Amniotic epithelial cell (primary cell): Measurements from ENCODE around the gene FAM174B.
A peak's percentile ranks its signal among the peaks of the same experiment; 100 is the strongest.
"Not testable (repeated sequence)": the region's sequence is repeated elsewhere in the genome, so short reads cannot be mapped to it uniquely, and the experiment has no call there.

Experiments used
- DNase-seq: peaks from one replicate; pipeline ENCODE4 v3.0.0-alpha.2; 2010; ENCODE audit warnings: low read depth

FAM174B gene

DNA sequence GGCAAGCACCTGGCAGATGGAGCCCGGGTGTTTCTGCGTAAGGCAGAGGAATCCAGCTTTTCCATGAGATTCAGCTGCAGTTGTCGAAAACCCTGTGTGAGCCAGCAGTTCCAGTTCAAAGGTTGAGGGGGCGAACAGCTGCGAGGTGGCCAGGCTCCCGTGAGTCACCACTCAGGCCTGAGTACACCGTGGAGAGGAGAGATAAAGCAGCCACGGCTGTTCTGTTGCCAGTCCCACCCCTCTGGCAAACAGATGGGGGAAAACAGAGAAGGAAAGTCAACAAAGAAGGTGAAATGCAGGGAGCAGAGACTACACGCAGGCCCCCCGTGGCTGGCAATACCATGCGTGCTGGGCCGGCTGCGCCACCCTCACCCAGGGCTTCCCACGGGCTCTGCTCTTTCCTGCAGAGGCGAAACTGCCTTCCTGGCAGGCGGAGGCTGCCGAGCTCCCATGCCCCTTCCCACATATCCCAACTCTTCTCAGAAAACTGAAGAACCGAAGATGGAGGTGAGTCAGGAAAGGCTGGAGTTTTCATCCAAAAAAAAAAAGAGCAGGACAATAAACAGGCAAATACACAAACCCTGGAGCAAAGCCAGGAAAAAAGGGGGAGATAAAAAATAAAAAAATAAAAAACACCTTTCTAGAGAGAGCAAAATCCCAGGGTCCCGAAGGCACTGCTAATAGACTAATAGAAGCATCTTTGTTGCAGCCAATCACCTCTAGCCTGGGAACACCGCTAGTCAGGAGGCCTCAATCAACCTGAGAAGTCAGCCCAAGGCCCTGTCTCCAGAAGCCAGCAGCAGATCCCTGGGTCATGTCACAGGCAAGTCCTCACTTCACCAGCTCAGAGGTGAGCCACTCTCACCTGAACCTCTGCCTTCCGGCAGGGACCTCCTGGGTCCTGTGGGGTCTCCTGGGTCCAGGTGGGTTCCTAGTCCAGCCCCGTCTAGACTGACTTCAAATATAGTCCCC, 37.7 kb downstream of the FAM174B start:
- peak; percentile 91 for DNase-seq

DNA sequence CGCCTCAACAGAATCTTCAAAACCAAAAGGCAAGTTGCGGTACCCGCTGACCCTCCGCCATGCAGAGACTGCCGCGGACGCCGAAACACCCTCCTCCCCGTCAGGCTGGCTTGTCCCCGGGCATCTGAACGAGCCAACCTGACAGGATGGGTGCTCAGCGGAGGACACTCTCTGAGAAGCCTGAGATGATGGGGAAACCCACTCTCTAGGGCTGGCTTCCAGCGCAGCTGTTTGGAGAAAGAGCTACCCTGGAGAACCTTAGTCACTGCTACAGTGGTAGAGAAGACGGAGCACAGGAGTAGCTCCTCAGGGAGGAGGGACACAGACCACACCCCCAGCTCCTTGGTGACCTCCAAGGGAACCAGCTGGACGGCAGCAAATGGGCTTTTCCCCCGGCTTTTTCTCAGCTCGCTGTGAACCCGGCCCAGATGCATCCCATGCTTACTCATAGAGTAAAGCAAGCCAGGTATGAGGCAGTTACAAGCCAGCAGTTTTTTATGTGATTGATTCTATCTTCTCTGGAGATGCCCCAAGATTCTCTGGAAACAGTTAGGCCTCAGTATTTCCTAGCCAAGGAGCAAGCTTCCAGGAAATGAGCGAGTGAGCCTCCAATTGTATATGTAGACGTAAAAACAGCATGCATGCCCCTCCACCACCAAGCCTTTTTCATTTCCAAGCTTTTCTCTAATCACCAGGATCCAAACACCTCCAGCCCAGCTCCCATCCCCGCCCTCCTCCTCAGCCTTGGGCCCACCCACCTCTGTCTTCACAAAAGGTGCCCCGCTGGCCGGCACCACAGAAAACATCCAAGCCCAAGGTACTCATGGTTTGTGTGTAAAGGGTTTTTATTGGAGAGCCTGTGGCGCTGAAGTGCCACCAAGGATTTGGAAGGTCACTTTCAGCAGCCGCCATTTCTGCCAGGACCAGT, 38.7 kb downstream of the FAM174B start:
- DNase-seq, result peak; percentile 30

DNA sequence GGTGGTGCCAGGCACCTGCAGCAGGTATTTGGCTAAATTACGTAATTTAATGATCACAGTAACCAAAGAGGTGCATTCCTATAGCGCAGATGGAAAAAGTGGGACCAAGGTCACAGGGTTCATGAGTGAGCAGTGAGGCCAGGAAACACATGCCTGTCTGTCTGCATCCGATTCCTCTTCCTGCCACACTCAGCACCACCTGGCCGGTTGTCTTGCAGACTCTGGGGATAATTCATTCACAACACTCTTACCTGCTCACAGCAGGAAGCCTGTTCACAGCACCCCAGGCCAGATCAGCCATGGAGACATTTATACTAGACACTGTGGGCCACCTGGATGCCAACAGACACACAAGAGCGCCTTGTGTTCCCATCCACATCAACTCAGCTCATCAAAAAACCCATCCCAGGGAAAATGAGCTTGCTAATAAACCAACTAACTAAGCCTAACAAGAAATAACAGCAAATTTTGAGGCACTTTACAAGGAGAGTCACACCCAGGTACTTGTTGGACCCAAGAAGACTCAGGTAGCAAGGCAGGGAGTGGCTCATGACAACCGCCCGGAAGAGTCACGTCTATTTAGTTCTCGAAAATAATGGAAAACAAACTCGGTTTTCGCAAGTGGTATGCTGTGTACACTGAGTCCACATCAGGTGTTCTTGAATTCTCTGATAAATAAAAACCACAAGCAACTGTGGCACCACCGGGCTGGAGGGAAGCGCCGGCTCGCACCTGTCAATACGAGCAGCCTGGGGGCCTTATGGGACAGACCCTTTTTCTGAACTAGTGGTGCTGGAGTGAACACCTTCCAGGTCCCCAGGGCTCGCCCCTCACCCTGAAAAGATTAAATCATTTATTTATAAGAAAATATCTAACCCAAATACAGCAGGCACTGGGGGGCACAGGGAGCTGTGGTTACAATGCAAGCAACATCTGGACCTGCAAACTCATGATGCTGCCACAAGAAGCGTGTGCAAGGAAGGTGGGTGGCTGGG, 40.5 kb downstream of the FAM174B start:
- no peak for DNase-seq

DNA sequence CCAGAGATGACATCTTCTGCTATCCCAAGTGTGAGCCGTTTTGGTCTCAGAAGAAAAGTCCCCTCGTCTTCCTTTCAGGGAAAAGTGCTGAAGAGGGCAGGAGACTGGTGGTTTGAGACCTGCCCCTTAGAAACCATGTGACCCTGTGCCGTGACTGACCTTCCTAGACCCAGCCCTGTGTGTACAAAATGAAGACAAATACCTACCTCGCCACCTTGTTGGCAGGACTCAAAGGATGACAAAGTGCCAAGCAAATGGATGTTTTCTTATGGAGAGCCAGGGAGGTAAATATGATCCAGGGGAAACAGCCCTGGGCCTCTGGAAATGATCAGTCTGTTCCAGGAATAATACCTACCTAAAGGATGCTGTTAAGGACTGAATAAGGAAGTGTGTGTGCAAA, 41.3 kb downstream of the FAM174B start:
- no peak for DNase-seq

DNA sequence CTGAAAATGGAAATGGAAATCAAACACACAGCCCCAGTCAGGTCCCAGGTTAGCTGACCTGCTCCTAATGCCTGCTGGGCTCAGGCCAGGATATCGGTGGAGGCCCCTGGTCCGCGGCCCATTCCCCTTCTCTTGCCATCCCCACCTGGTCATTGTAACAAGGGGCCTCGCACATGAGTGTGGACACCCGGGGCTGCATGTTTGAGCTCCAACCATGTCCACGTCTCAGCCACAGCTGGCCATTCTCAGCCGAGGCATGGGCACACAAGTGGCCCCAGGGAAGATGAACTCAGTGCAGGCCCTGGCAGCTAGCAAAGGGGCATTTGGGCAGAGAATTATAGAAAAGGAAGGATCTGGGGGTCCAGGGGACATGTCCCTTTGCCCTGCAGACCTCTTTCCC, 41.7 kb downstream of the FAM174B start:
- DNase-seq, result no peak

DNA sequence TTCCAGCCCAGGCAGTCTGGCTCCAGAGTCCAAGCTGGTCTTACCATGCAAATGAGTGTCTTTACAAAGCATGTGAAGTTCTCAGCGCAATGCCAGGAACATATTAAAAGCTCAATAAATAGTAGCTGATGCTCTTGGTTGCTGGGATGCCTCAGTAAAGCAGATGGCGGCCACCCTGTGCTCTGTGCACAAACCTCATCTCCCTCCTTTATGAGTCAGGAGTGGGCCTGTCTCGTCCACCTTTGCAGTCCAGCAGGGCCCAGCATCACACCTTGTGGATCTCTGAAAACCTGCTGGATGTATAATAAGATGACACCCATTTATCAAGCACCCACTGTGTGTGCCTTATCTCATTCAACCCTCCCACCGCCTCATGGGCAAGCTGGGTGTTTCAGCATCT, 42.7 kb downstream of the FAM174B start:
- DNase-seq, result no peak

DNA sequence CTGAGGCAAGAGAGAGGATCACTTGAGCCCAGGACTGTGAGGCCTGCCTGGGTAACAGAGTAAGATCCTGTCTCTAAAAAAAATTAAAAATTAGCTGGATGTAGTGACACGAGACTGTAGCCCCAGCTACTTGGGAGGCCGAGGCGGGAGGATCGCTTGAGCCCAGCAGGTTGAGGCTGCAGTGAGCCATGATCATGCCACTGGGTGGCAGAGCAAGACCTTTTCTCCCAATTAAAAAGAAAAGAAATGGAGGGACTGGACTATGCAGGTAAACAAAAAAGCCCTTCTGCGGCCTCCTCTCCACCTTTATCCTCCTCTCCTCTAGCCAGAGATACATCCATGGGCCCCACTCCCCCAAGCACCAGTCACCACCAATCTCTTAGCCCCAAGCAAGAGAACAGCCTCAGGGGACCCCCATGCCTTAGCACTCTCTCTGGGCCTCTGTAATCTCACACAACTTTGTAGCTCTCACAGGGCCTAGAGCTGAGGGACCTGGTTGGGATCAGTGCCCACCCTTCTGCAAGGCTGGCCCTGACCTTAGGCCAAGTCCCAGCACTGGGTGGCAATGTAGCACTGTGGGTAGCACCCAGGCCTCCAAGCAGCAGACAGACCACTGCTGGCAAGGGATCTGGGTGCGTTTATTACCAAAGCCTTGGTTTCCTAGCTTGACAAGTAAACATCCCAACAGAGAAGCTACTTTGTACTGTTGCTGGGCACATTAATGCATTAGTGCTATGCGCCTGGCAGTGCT, 43.4 kb downstream of the FAM174B start:
- DNase-seq, result no peak

DNA sequence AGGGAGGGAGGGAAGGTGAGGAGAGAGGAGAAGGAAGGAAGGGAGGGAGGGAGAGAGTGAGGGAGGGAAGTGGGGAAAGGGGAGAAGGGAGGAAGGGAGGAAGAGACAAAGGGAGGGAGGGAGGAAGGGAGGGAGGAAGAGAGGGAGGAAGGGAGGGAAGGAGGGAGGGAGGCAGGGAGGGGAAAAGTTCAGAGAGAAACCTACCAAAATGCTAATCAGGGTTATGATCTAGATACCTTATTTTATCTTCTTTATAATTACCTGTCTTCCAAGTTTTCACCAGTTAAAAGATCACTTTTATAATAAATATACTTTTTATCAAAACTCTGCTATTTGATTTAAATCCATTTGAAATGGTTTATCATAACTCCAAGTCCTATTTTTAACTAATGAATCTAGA, 44.4 kb downstream of the FAM174B start:
- DNase-seq, result no peak

DNA sequence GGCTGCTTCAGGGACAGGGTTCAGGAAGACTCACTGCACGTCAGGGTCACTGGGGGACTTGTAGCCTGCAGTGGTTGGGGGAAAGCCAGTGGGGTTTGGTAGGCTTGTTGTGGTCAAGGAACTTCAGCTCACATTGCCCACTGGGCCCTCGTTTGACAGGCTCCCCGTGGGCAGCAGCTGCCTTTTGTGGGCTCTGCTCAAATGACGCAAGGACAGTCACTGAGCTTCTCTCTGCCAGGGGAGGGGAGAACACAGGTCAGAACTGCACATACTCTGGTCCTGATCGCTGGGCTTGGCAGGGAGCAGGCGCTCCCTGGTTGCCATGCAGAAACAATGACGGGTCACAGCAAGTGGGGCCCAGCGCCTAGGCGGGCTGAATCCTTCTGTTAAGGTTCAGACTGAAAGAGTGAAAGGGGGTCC, 45.5 kb downstream of the FAM174B start:
- no peak for DNase-seq

DNA sequence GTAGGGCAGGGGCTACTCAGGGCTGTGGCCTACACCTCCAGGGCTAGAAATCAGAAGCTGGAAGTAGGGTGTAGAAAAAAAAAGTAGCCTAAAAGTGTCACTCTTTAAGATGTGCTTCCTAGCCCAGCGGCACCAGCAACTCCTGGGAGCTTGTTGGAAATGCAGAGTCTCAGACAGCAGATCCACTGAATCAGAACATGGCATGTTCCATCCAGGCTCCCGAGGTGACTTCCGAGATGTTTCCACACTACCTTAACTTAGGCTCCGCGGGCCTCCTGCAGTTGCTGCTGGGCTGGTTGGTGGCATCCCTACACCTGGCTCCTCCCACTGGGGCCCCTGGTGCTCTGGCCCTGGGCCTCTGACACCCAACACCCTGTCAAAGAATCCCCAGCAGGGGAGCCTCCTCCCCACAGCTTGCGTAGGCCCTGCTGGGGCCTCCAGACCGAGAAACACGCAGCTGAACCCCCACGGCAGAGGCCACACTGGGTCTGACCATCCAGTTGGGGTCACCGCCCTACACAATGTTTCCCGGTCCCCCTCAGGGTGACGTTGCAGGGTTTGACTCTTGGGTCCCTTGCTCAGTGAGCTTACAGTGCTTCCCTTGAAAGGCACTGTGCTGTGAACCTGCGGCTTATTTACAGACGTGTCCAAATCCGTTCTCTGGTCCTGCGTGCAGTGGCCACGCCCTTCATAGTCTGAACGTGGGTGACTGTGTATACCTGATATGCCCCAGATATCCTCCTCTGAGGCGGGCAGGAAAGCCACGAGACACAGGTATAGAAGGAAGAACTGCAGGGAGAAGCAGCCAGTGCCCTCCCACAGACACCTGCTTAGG, 46.5 kb downstream of the FAM174B start:
- DNase-seq, result no peak

DNA sequence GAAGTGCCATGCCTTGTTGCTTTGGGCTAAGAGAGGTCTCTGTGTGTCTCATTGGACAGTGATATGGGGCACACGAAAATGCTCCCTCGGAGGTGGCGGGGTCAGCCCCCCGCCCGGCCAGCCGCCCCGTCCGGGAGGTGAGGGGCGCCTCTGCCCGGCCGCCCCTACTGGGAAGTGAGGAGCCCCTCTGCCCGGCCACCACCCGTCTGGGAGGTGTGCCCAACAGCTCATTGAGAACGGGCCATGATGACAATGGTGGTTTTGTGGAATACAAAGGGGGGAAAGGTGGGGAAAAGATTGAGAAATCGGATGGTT, 48.8 kb downstream of the FAM174B start:
- DNase-seq, result not testable (repeated sequence)

DNA sequence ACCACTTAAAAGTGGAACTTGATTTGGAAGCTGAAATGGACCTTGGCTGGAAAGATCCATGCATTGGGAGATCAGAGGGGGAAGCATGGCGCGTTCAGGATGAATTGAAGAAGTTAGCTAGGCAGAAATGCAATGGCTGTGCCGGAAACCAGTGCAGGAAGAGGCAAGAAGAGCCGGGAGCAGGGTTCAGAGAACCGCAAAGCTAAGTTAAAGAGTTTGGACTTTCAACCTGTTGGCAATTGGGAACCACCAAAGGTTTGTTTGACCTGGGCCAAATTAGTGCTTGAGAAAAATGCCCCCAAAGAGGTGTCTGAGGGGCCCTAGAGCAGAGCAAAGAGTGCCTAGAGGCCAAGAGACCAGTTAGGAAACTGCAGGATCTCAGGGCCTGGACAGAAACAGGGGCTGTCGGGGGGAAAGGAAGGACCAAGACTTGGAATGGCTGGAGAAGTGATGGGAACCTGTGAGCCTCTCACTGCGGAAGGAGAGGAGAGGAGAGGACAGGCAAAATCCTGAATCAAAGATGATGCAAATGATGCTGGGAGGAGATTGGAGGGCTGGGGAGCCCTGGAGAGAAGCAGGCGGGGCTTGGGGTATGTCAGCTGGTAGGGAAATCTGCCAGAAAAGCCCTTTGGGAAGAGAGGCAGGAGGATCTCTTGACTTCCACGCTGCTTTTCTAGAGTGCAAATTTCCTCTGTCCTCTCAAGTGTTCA, 49.3 kb downstream of the FAM174B start:
- DNase-seq, result no peak

DNA sequence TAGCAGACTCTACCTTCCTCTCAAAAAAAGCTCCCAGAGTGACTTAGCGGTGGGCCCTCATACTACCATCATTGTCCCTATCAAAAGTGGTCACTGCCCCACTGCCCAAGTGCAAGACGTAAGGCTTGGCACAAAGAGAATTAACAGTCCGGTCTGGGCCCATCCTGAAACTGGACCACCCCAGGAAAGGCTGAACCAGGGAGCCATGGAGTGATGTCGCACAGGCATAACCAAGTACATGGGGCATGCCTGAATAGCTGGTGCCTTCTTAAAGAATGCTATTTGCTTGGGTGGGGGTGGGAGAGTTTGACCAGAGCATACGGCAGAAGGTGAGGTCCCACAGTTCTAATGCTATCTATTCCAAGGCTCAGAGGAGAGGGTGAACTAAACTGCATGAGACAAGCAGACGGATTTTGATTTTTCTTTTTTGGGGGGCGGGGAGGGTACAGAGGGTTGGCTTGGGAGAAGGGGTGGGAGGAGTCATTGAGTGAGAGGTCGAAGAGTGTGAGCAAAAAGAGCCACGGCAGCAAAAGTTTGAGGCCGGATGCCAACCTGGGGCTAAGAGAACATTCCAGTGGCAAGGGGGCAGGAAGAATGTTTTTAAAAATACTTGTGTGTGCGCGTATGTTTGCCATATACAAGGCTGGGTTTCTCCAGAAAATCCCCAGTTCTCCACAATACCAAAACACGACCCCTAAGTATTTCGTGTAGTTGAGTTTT, 50.2 kb downstream of the FAM174B start:
- no peak for DNase-seq

DNA sequence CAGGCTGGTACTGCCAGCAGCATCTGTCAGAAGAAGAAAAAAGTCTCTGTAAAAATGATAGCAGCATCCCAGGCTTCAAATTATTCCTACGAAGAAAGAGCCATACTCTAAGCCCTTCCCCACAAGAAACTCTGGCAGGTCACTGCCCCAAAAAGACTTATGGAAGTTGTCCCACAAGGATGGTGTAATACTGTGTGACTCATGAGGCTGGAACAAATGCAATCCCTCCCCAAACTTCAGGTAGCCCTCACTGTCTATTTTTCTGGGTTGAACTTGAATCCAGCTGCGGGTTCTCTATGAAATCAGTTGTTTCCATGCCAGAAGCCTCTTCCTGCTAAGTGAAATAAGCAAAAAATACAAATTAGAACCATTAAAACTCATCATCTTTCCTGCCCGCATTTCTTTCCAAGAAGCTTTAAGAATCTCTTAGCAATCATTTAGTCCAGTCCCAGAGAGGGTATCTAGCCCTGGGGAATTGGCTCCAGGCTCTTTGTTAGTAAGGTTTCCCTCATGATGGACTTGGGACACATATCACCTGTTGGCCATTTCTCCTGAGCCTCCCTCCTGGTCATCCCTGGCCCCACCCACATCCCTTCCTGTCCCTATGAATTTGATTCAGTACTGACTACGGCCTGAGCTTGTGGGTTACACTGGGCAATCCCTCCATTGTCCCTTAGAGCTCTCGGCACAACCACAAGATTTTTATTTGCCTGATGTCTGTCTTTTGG, 51.7 kb downstream of the FAM174B start:
- DNase-seq, result peak; percentile 32

DNA sequence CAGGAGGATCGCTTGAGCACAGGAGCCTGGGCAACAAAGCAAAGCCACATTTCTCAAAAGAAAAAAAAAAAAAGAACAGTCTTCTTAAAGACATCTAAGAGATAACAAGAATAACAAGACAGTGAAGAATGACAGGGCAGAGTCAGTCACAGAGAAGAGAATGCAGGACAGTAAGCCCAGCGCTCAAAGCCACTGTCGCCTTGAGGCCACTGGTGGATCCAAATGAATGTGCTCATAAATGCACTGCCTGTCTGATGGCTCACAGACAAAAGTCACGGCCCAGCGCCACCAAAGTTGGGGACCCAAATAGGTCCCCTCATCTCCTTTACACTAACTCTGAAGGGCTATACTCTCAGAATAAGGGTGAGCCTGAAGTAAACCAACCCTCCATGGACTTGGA, 52.3 kb downstream of the FAM174B start:
- no peak for DNase-seq

DNA sequence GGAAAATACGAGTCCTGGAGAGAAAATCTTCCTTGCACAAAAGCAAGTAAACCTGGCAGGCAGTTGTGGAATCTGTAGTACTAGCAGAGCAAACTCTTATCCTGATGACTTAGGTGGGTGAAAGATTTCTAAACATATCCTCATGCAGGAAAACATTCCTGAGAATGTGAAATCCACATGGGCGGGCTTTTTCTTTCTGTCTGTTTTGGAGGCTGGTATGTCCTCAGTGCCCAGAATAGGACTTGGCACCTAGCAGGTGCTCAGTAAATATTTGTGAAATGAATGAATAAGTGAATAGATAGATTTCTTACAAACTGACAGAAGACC, 53.3 kb downstream of the FAM174B start:
- DNase-seq, result no peak

DNA sequence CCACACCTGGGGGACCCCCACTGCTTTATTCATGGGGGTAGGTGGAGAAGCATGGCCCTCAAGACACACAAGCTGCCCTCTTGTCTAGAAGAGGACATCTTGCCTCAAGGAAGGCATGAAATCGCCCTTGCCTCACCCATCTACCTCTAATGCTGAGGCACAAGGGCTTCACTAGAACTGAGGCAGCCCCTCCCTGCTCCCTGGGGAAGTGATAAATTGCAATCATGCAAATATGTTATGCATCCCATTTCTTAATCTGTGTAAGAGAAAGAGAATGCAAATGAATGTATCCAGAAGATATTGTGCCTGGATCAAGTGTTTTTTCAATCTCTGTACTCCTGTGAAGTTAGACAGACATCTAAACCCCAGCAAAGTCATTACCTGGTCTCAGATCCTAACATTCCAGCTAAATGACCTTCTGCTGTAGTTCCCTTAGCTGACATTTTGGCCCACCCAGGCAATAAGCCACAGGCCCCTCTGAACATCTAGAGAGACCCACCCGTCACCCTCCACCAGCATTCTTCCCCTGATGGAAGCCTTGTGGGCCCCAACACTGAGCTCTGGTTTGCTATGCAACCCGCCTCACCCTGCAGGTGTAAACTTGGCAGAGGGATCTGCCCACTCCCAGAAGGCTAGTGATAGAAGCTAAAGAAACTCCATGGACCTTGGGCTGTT, 53.8 kb downstream of the FAM174B start:
- DNase-seq, result no peak

DNA sequence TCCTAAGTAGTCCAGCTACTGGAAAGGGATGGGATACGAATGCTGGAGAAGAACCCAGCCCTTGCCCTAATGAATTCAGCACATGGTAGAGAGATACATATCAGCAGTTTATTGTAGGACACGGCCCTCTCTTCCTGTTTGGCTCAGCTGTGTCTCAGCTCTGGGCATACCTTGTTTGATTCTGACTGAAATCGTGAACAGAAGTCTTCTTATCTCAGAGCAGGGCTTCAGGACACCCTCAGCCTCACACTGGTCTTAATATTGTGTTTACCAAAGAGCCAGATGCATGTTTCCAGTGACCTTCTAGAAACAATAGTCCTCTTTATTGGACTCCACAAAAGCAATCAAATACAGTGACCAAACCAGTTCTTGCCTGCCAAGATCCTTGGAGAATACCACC, 54.7 kb downstream of the FAM174B start:
- DNase-seq, result no peak
